ENCODE measurements around the gene MYH1.

GRCh38 chr17:10521949-10522348 lies 3.6 kb upstream of the MYH1 start:
- TF ChIP-seq POLR2A (IDR thresholded peaks at IDR 0.05) (no peak), CTCF (IDR thresholded peaks at IDR 0.05) (no peak)
